DMS153 (cell line): ENCODE measurements around the gene SPDYE4.

Source experiments
- DNase-seq: peaks from one replicate; lab custom pipeline; 2025; lab: John Stamatoyannopoulos, UW

The SPDYE4 gene

GRCh38 chr17:8785547-8786413 lies 27.4 kb upstream of the SPDYE4 start:
- no peak for DNase-seq

GRCh38 chr17:8782176-8782575 lies 23.8 kb upstream of the SPDYE4 start:
- DNase-seq: no peak

GRCh38 chr17:8781776-8782175 lies 23.4 kb upstream of the SPDYE4 start:
- DNase-seq: no peak

- DNase-seq: no peak
These were observed 18.5 kb upstream of the SPDYE4 start for GRCh38 chr17:8776881-8777280.

GRCh38 chr17:8776248-8776647 lies 17.9 kb upstream of the SPDYE4 start:
- DNase-seq: no peak

- DNase-seq: no peak
These were observed 8.4 kb upstream of the SPDYE4 start for GRCh38 chr17:8766731-8767130.

GRCh38 chr17:8762012-8762411 lies 3.7 kb upstream of the SPDYE4 start:
- DNase-seq: no peak

- no peak for DNase-seq
These were observed 1.2 kb downstream of the SPDYE4 start for GRCh38 chr17:8757189-8757588.

- no peak for DNase-seq
These were observed 2.6 kb downstream of the SPDYE4 start for GRCh38 chr17:8755590-8756255.

GRCh38 chr17:8754890-8755289 lies 3.5 kb downstream of the SPDYE4 start:
- no peak for DNase-seq

- no peak for DNase-seq
These were observed 4.3 kb downstream of the SPDYE4 start for GRCh38 chr17:8753976-8754440.

GRCh38 chr17:8753136-8753975 lies 5.0 kb downstream of the SPDYE4 start:
- no peak for DNase-seq

GRCh38 chr17:8749616-8750015 lies 8.7 kb downstream of the SPDYE4 start:
- DNase-seq: no peak

GRCh38 chr17:8747742-8748141 lies 10.6 kb downstream of the SPDYE4 start:
- DNase-seq: no peak

- no peak for DNase-seq
These were observed 11.7 kb downstream of the SPDYE4 start for GRCh38 chr17:8746501-8747236.

GRCh38 chr17:8745586-8746500 lies 12.5 kb downstream of the SPDYE4 start:
- DNase-seq: no peak

GRCh38 chr17:8744086-8744785 lies 14.1 kb downstream of the SPDYE4 start:
- DNase-seq: no peak

- DNase-seq: no peak
These were observed 15.5 kb downstream of the SPDYE4 start for GRCh38 chr17:8742819-8743218.

GRCh38 chr17:8742274-8742673 lies 16.1 kb downstream of the SPDYE4 start:
- DNase-seq: no peak

- no peak for DNase-seq
These were observed 16.6 kb downstream of the SPDYE4 start for GRCh38 chr17:8741771-8742170.
